Prostate gland (tissue), 2 donors: ENCODE data around the gene LTO1. TPM values are rescaled to one million over a fixed set of nuclear protein-coding genes. Genes with fewer than 3 reads are reported as not detected.

Experiments
- DNase-seq: peaks from one replicate; pipeline ENCODE4 v3.0.0-alpha.2; 2019; ENCODE audit warnings: low spot score
- H3K27ac ChIP-seq, 2 donors: fragments of 200-600 bp; sonication (generic); 2 replicates each; pipeline ENCODE4 v1.5.1; 2017 to 2019
- H3K27me3 ChIP-seq: fragments of 200-600 bp; sonication (generic); replicated peaks from 2 replicates; pipeline ENCODE4 v1.5.1; 2019; ENCODE audit not compliant: insufficient read depth
- H3K36me3 ChIP-seq, 2 donors: fragments of 200-600 bp; sonication (generic); 1 replicate in 1 of 2; 2 replicates in 1 of 2; pipeline versions ENCODE4 v1.5.1 to v1.8.1; 2017 to 2019
- H3K4me1 ChIP-seq: fragments of 200-600 bp; sonication (generic); replicated peaks from 2 replicates; pipeline ENCODE4 v1.5.1; 2019
- H3K4me3 ChIP-seq, 2 donors: fragments of 200-600 bp; sonication (generic); 2 replicates each; pipeline ENCODE4 v1.5.1; 2017 to 2019
- H3K9me3 ChIP-seq: fragments of 200-600 bp; sonication (generic); 2 replicates; pipeline ENCODE4 v1.5.1; 2017
- CTCF ChIP-seq, 4 experiments: fragments of 200-600 bp in 2 of 4; fragments of 450-650 bp in 2 of 4; sonication (generic) in 2 of 4; IDR thresholded peaks; 1 replicate in 3 of 4; 2 replicates in 1 of 4; pipeline ENCODE4 v1.5.1; 2016 to 2019; ENCODE audit warnings: antibody characterized with exemption in 4 of 4, mild to moderate bottlenecking in 2 of 4, moderate library complexity in 2 of 4
- POLR2A ChIP-seq: fragments of 450-650 bp; IDR thresholded peaks from one replicate; pipeline ENCODE4 v1.6.1; 2016; ENCODE audit warnings: antibody characterized with exemption, mild to moderate bottlenecking
- POLR2AphosphoS5 ChIP-seq: sonication (generic); formaldehyde crosslinking; IDR thresholded peaks from one replicate; pipeline ENCODE4 v1.6.1; 2017; ENCODE audit warnings: antibody characterized with exemption
- WGBS: methylation state at CpG from one replicate; pipeline ENCODE4 v1.1.5; 2018; 5-methylcytosine and 5-hydroxymethylcytosine counted together
- intact Hi-C: fragments of 100-400 bp; cut with DNase I; formaldehyde crosslinking; loops from one replicate; pipeline ENCODE4 v1.14.2; 2022
- total RNA-seq, 2 donors: library from RNA; depleted of rRNA; stranded (reverse); fragments of >200 nt; gene quantifications; one replicate each; pipeline ENCODE4 v1.1.0, GENCODE V29; 2016

The LTO1 gene
- total RNA-seq, 2 donors from 2014 or later: 14.9 to 39.5 TPM

- TF ChIP-seq CTCF (IDR thresholded peaks at IDR 0.05): no peak
- no peak for TF ChIP-seq POLR2A
- no peak for TF ChIP-seq POLR2AphosphoS5
- H3K36me3 ChIP-seq: no peaks in the 10 kb centered on the region
- DNase-seq: no peak
- H3K27ac ChIP-seq: no peak overlapping the region
- H3K27me3 ChIP-seq: no peaks in the 10 kb centered on the region
- H3K9me3 ChIP-seq: no peaks in the 10 kb centered on the region
- H3K4me1 ChIP-seq: no peaks in the 10 kb centered on the region
- no peak overlapping the region for H3K4me3 ChIP-seq
- WGBS: 94% methylated on average over 8 of the region's 8 CpGs
- intact Hi-C loops: loop anchor here (5.0 kb wide), 3 partner anchors 200 to 505 kb away; no protein-coding TSS in a partner anchor
Observed at GRCh38 chr11:69686856-69687255, 11.7 kb upstream of the LTO1 start.

GRCh38 chr11:69686452-69686851 is 11.3 kb upstream of the LTO1 start:
- Histone ChIP-seq H3K36me3 (no peaks in the 10 kb centered on the region), H3K9me3 (no peaks in the 10 kb centered on the region), H3K27me3 (no peaks in the 10 kb centered on the region), H3K4me1 (no peaks in the 10 kb centered on the region), H3K27ac (no peak overlapping the region), H3K4me3 (no peak overlapping the region)
- intact Hi-C loops: loop anchor here (5.0 kb wide), 3 partner anchors 201 to 506 kb away; no protein-coding TSS in a partner anchor
- no peak for DNase-seq
- 76% methylated on average over 13 of the region's 13 CpGs for WGBS
- TF ChIP-seq CTCF (IDR thresholded peaks at IDR 0.05) (no peak), POLR2AphosphoS5 (no peak), POLR2A (no peak)

GRCh38 chr11:69685348-69685747 is 10.2 kb upstream of the LTO1 start:
- 73% methylated on average over 8 of the region's 8 CpGs for WGBS
- H3K27ac ChIP-seq: no peak overlapping the region
- no peaks in the 10 kb centered on the region for H3K9me3 ChIP-seq
- no peak for DNase-seq
- H3K4me3 ChIP-seq: no peak overlapping the region
- intact Hi-C loops: loop anchor here (5.0 kb wide), 3 partner anchors 202 to 507 kb away; no protein-coding TSS in a partner anchor
- H3K36me3 ChIP-seq: no peaks in the 10 kb centered on the region
- no peak for TF ChIP-seq POLR2AphosphoS5
- TF ChIP-seq CTCF (IDR thresholded peaks at IDR 0.05): no peak
- TF ChIP-seq POLR2A: no peak
- no peaks in the 10 kb centered on the region for H3K4me1 ChIP-seq
- H3K27me3 ChIP-seq: no peaks in the 10 kb centered on the region

- H3K4me1 ChIP-seq: no peaks in the 10 kb centered on the region
- 82% methylated on average over 11 of the region's 11 CpGs for WGBS
- no peak for TF ChIP-seq POLR2A
- TF ChIP-seq POLR2AphosphoS5: no peak
- no peak for TF ChIP-seq CTCF (IDR thresholded peaks at IDR 0.05)
- H3K4me3 ChIP-seq: no peak overlapping the region
- H3K27me3 ChIP-seq: no peaks in the 10 kb centered on the region
- DNase-seq: no peak
- H3K27ac ChIP-seq: no peak overlapping the region
- H3K36me3 ChIP-seq: no peaks in the 10 kb centered on the region
- H3K9me3 ChIP-seq: no peaks in the 10 kb centered on the region
- intact Hi-C loops: loop anchor here (5.0 kb wide), 3 partner anchors 203 to 508 kb away; no protein-coding TSS in a partner anchor
Observed at GRCh38 chr11:69684651-69685050, 9.5 kb upstream of the LTO1 start.

GRCh38 chr11:69683764-69684333 is 8.7 kb upstream of the LTO1 start:
- Histone ChIP-seq H3K9me3 (no peaks in the 10 kb centered on the region), H3K36me3 (no peaks in the 10 kb centered on the region), H3K4me3 (no peak overlapping the region), H3K27ac (no peak overlapping the region), H3K27me3 (no peaks in the 10 kb centered on the region), H3K4me1 (no peaks in the 10 kb centered on the region)
- WGBS: 66% methylated on average over 9 of the region's 9 CpGs
- intact Hi-C loops: no loop called here
- no peak for DNase-seq
- no peak for TF ChIP-seq POLR2A
- peak in 3 of 4 experiments; percentile 24 to 62 (median 43) for TF ChIP-seq CTCF (IDR thresholded peaks at IDR 0.05)
